Stomach smooth muscle (tissue), 2 donors: ENCODE results near the gene PRRG2.
A peak's percentile ranks its signal among the peaks of the same experiment; 100 is the strongest.

Source experiments
- H3K27ac ChIP-seq: one replicate; pipeline ENCODE4 v1.7.0; 2013; ENCODE audit warnings: mild to moderate bottlenecking, low read length, inconsistent platforms
- H3K27me3 ChIP-seq, 2 donors: one replicate each; pipeline ENCODE4 v1.7.0; 2013; ENCODE audit warnings: low read length in 2 of 2; ENCODE audit not compliant: insufficient read depth in 2 of 2, control insufficient read depth in 1 of 2
- H3K36me3 ChIP-seq, 2 donors: one replicate each; pipeline ENCODE4 v1.7.0; 2013; ENCODE audit warnings: low read length in 2 of 2; ENCODE audit not compliant: control insufficient read depth in 2 of 2, insufficient read depth in 2 of 2
- H3K4me1 ChIP-seq: one replicate; pipeline ENCODE4 v1.7.0; 2013; ENCODE audit warnings: low read length; ENCODE audit not compliant: control insufficient read depth, insufficient read depth
- H3K4me3 ChIP-seq, 2 donors: one replicate each; pipeline ENCODE4 v1.7.0; 2013; ENCODE audit warnings: low read length in 2 of 2
- H3K9ac ChIP-seq, 2 donors: one replicate each; pipeline ENCODE4 v1.7.0; 2013; ENCODE audit warnings: low read length in 2 of 2, mild to moderate bottlenecking in 1 of 2
- H3K9me3 ChIP-seq, 2 donors: one replicate each; pipeline ENCODE4 v1.7.0; 2013; ENCODE audit warnings: low read length in 2 of 2; ENCODE audit not compliant: control insufficient read depth in 2 of 2
- donor health status: healthy.
- donor health status: Pancreatic carcinoma.

PRRG2 gene

GRCh38 chr19:49581007-49581508 lies at the start of gene PRRG2:
Gene PRRG2, plus strand, starts transcription at chr19:49581316. Its CDS starts 1,904 bp downstream, at chr19:49583220.
- H3K9me3 ChIP-seq = no peaks in the 10 kb centered on the region
- peaks cover 2 to 3% of the 10 kb centered on the region in 2 donors for H3K36me3 ChIP-seq
- H3K4me3 ChIP-seq = peak within 1 kb of the TSS; percentile 96
- H3K4me1 ChIP-seq = peaks cover 5% of the 10 kb centered on the region
- H3K27ac ChIP-seq = peak within 1 kb of the TSS; percentile 73
- no peaks in the 10 kb centered on the region for H3K27me3 ChIP-seq
- H3K9ac ChIP-seq = peak within 1 kb of the TSS; percentile 93 to 95

GRCh38 chr19:49533551-49534488 lies 47.3 kb upstream of the PRRG2 start:
- no peaks in the 10 kb centered on the region for H3K27me3 ChIP-seq
- H3K9me3 ChIP-seq = no peaks in the 10 kb centered on the region
- no peak overlapping the region for H3K27ac ChIP-seq
- H3K4me1 ChIP-seq = peaks cover 12% of the 10 kb centered on the region
- peak overlapping the region; percentile 73 to 78 for H3K4me3 ChIP-seq
- peaks cover 0 to under 1% of the 10 kb centered on the region in 2 donors for H3K36me3 ChIP-seq
- H3K9ac ChIP-seq = peak overlapping the region in 1 of 2 donors; percentile 57

GRCh38 chr19:49534632-49535385 lies 46.3 kb upstream of the PRRG2 start:
- H3K4me1 ChIP-seq = peaks cover 12% of the 10 kb centered on the region
- no peaks in the 10 kb centered on the region for H3K9me3 ChIP-seq
- H3K36me3 ChIP-seq = peaks cover 0 to 2% of the 10 kb centered on the region in 2 donors
- H3K4me3 ChIP-seq = peak overlapping the region; percentile 73 to 78
- no peaks in the 10 kb centered on the region for H3K27me3 ChIP-seq
- H3K27ac ChIP-seq = no peak overlapping the region
- peak overlapping the region in 1 of 2 donors; percentile 57 for H3K9ac ChIP-seq

- H3K9ac ChIP-seq = no peak overlapping the region
- H3K36me3 ChIP-seq = peaks cover 0 to 2% of the 10 kb centered on the region in 2 donors
- no peak overlapping the region for H3K27ac ChIP-seq
- H3K27me3 ChIP-seq = no peaks in the 10 kb centered on the region
- H3K4me1 ChIP-seq = peaks cover 12% of the 10 kb centered on the region
- no peak overlapping the region for H3K4me3 ChIP-seq
- H3K9me3 ChIP-seq = no peaks in the 10 kb centered on the region
These were observed 44.1 kb upstream of the PRRG2 start for GRCh38 chr19:49536921-49537462.

GRCh38 chr19:49538643-49539042 lies 42.5 kb upstream of the PRRG2 start:
- no peak overlapping the region for H3K9ac ChIP-seq
- H3K9me3 ChIP-seq = no peaks in the 10 kb centered on the region
- peaks cover 6% of the 10 kb centered on the region for H3K4me1 ChIP-seq
- no peak overlapping the region for H3K27ac ChIP-seq
- no peak overlapping the region for H3K4me3 ChIP-seq
- H3K36me3 ChIP-seq = peaks cover 0 to 2% of the 10 kb centered on the region in 2 donors
- H3K27me3 ChIP-seq = no peaks in the 10 kb centered on the region

- peaks cover 0 to 2% of the 10 kb centered on the region in 2 donors for H3K36me3 ChIP-seq
These were observed 41.7 kb upstream of the PRRG2 start for GRCh38 chr19:49539192-49539952.

GRCh38 chr19:49541914-49542313 lies 39.2 kb upstream of the PRRG2 start:
- Histone ChIP-seq H3K9ac (no peak overlapping the region), H3K27me3 (no peaks in the 10 kb centered on the region), H3K4me1 (peaks cover 3% of the 10 kb centered on the region), H3K27ac (no peak overlapping the region), H3K4me3 (no peak overlapping the region), H3K36me3 (peaks cover 0 to 2% of the 10 kb centered on the region in 2 donors), H3K9me3 (no peaks in the 10 kb centered on the region)

More at GRCh38 chr19:49539192-49539952, 41.7 kb upstream of the PRRG2 start:
- no peaks in the 10 kb centered on the region for H3K9me3 ChIP-seq
- H3K27ac ChIP-seq = no peak overlapping the region
- peaks cover under 1% of the 10 kb centered on the region for H3K4me1 ChIP-seq
- H3K9ac ChIP-seq = no peak overlapping the region
- H3K4me3 ChIP-seq = no peak overlapping the region
- no peaks in the 10 kb centered on the region for H3K27me3 ChIP-seq

GRCh38 chr19:49542446-49542845 lies 38.7 kb upstream of the PRRG2 start:
- H3K9ac ChIP-seq = no peak overlapping the region
- H3K27ac ChIP-seq = no peak overlapping the region
- no peak overlapping the region for H3K4me3 ChIP-seq
- H3K36me3 ChIP-seq = peaks cover 0 to 2% of the 10 kb centered on the region in 2 donors
- H3K4me1 ChIP-seq = peaks cover 3% of the 10 kb centered on the region
- H3K27me3 ChIP-seq = no peaks in the 10 kb centered on the region
- no peaks in the 10 kb centered on the region for H3K9me3 ChIP-seq

- H3K27ac ChIP-seq = no peak overlapping the region
- no peaks in the 10 kb centered on the region for H3K27me3 ChIP-seq
- peaks cover 0 to 2% of the 10 kb centered on the region in 2 donors for H3K36me3 ChIP-seq
- no peaks in the 10 kb centered on the region for H3K9me3 ChIP-seq
- no peak overlapping the region for H3K4me3 ChIP-seq
- H3K9ac ChIP-seq = no peak overlapping the region
- H3K4me1 ChIP-seq = peaks cover 3% of the 10 kb centered on the region
These were observed 38.1 kb upstream of the PRRG2 start for GRCh38 chr19:49543032-49543431.

GRCh38 chr19:49544154-49544553 lies 37.0 kb upstream of the PRRG2 start:
- Histone ChIP-seq H3K4me3 (no peak overlapping the region), H3K4me1 (peaks cover 3% of the 10 kb centered on the region), H3K27me3 (no peaks in the 10 kb centered on the region), H3K27ac (no peak overlapping the region), H3K9me3 (no peaks in the 10 kb centered on the region), H3K36me3 (no peaks in the 10 kb centered on the region), H3K9ac (no peak overlapping the region)
